ENCODE measurements around the gene PEX11B.

PEX11B gene

GRCh38 chr1:145918144-145918991 lies at the start of gene PEX11B:
TSS of gene PEX11B (minus strand) at chr1:145918717. CDS start at chr1:145918688, 29 bp downstream.
- H3K9me3 ChIP-seq (ENCODE audit: control insufficient read depth, low read length), result no peaks in the 10 kb centered on the region
- peak within 1 kb of the TSS; percentile 98 for H3K9ac ChIP-seq (ENCODE audit: low read length)
- peaks cover 32% of the 10 kb centered on the region for H3K4me1 ChIP-seq (ENCODE audit: control insufficient read depth, insufficient read depth, low read length)
- peak; percentile 94 for DNase-seq (ENCODE audit: low read depth)
- H3K4me3 ChIP-seq (ENCODE audit: low read length), result peak within 1 kb of the TSS; percentile 99
- H3K27me3 ChIP-seq (replicated peaks; ENCODE audit: control insufficient read depth, insufficient read depth, low read length), result no peaks in the 10 kb centered on the region
- peaks cover 19% of the 10 kb centered on the region for H3K36me3 ChIP-seq (ENCODE audit: control insufficient read depth, insufficient read depth, low read length, severe bottlenecking)

GRCh38 chr1:145967288-145967687 lies 48.8 kb upstream of the PEX11B start:
- H3K9ac ChIP-seq (ENCODE audit: low read length), result no peak overlapping the region
- H3K4me3 ChIP-seq (ENCODE audit: low read length), result no peak overlapping the region
- H3K36me3 ChIP-seq (ENCODE audit: control insufficient read depth, insufficient read depth, low read length, severe bottlenecking), result no peaks in the 10 kb centered on the region
- no peaks in the 10 kb centered on the region for H3K9me3 ChIP-seq (ENCODE audit: control insufficient read depth, low read length)
- no peak for DNase-seq (ENCODE audit: low read depth)
- peaks cover 23% of the 10 kb centered on the region for H3K4me1 ChIP-seq (ENCODE audit: control insufficient read depth, insufficient read depth, low read length)
- no peaks in the 10 kb centered on the region for H3K27me3 ChIP-seq (replicated peaks; ENCODE audit: control insufficient read depth, insufficient read depth, low read length)

GRCh38 chr1:145965119-145965744 lies 46.7 kb upstream of the PEX11B start:
- no peak for DNase-seq (ENCODE audit: low read depth)
- H3K4me1 ChIP-seq (ENCODE audit: control insufficient read depth, insufficient read depth, low read length), result peaks cover 38% of the 10 kb centered on the region
- peak overlapping the region; percentile 93 for H3K9ac ChIP-seq (ENCODE audit: low read length)
- H3K9me3 ChIP-seq (ENCODE audit: control insufficient read depth, low read length), result no peaks in the 10 kb centered on the region
- no peaks in the 10 kb centered on the region for H3K36me3 ChIP-seq (ENCODE audit: control insufficient read depth, insufficient read depth, low read length, severe bottlenecking)
- no peaks in the 10 kb centered on the region for H3K27me3 ChIP-seq (replicated peaks; ENCODE audit: control insufficient read depth, insufficient read depth, low read length)
- H3K4me3 ChIP-seq (ENCODE audit: low read length), result peak overlapping the region; percentile 97

GRCh38 chr1:145964328-145965118 lies 46.0 kb upstream of the PEX11B start, which contains the start of the genes ANKRD34A and POLR3GL:
TSS of gene ANKRD34A (minus strand) at chr1:145964575. CDS start at chr1:145961759, 2,816 bp downstream.
TSS of gene POLR3GL (plus strand) at chr1:145964690. CDS start at chr1:145974866, 10,176 bp downstream.
- peak within 1 kb of the TSS; percentile 93 for H3K9ac ChIP-seq (ENCODE audit: low read length)
- peaks cover 38% of the 10 kb centered on the region for H3K4me1 ChIP-seq (ENCODE audit: control insufficient read depth, insufficient read depth, low read length)
- H3K9me3 ChIP-seq (ENCODE audit: control insufficient read depth, low read length), result no peaks in the 10 kb centered on the region
- no peaks in the 10 kb centered on the region for H3K36me3 ChIP-seq (ENCODE audit: control insufficient read depth, insufficient read depth, low read length, severe bottlenecking)
- H3K27me3 ChIP-seq (replicated peaks; ENCODE audit: control insufficient read depth, insufficient read depth, low read length), result no peaks in the 10 kb centered on the region
- peak within 1 kb of the TSS; percentile 97 for H3K4me3 ChIP-seq (ENCODE audit: low read length)
- DNase-seq (ENCODE audit: low read depth), result peak; percentile 98

- H3K36me3 ChIP-seq (ENCODE audit: control insufficient read depth, insufficient read depth, low read length, severe bottlenecking), result no peaks in the 10 kb centered on the region
- peak; percentile 46 for DNase-seq (ENCODE audit: low read depth)
- no peaks in the 10 kb centered on the region for H3K9me3 ChIP-seq (ENCODE audit: control insufficient read depth, low read length)
- peaks cover 40% of the 10 kb centered on the region for H3K4me1 ChIP-seq (ENCODE audit: control insufficient read depth, insufficient read depth, low read length)
- H3K9ac ChIP-seq (ENCODE audit: low read length), result peak overlapping the region; percentile 93
- no peaks in the 10 kb centered on the region for H3K27me3 ChIP-seq (replicated peaks; ENCODE audit: control insufficient read depth, insufficient read depth, low read length)
- peak overlapping the region; percentile 97 for H3K4me3 ChIP-seq (ENCODE audit: low read length)
Observed at GRCh38 chr1:145963265-145964019, 44.9 kb upstream of the PEX11B start.

GRCh38 chr1:145962157-145963102 lies 43.9 kb upstream of the PEX11B start:
- H3K4me3 ChIP-seq (ENCODE audit: low read length), result peak overlapping the region; percentile 86
- H3K36me3 ChIP-seq (ENCODE audit: control insufficient read depth, insufficient read depth, low read length, severe bottlenecking), result no peaks in the 10 kb centered on the region
- peaks cover 45% of the 10 kb centered on the region for H3K4me1 ChIP-seq (ENCODE audit: control insufficient read depth, insufficient read depth, low read length)
- H3K9me3 ChIP-seq (ENCODE audit: control insufficient read depth, low read length), result no peaks in the 10 kb centered on the region
- peak overlapping the region; percentile 93 for H3K9ac ChIP-seq (ENCODE audit: low read length)
- no peaks in the 10 kb centered on the region for H3K27me3 ChIP-seq (replicated peaks; ENCODE audit: control insufficient read depth, insufficient read depth, low read length)
- DNase-seq (ENCODE audit: low read depth), result peak; percentile 67

- Histone ChIP-seq H3K9ac (ENCODE audit: low read length) (peak overlapping the region; percentile 87), H3K4me1 (ENCODE audit: control insufficient read depth, insufficient read depth, low read length) (peaks cover 51% of the 10 kb centered on the region), H3K9me3 (ENCODE audit: control insufficient read depth, low read length) (no peaks in the 10 kb centered on the region), H3K4me3 (ENCODE audit: low read length) (peak overlapping the region; percentile 86), H3K36me3 (ENCODE audit: control insufficient read depth, insufficient read depth, low read length, severe bottlenecking) (no peaks in the 10 kb centered on the region), H3K27me3 (replicated peaks; ENCODE audit: control insufficient read depth, insufficient read depth, low read length) (no peaks in the 10 kb centered on the region)
- peak; percentile 58 for DNase-seq (ENCODE audit: low read depth)
Observed at GRCh38 chr1:145961425-145962156, 43.1 kb upstream of the PEX11B start.

GRCh38 chr1:145961109-145961424 lies 42.5 kb upstream of the PEX11B start:
- Histone ChIP-seq H3K9me3 (ENCODE audit: control insufficient read depth, low read length) (no peaks in the 10 kb centered on the region), H3K4me1 (ENCODE audit: control insufficient read depth, insufficient read depth, low read length) (peaks cover 56% of the 10 kb centered on the region), H3K36me3 (ENCODE audit: control insufficient read depth, insufficient read depth, low read length, severe bottlenecking) (no peaks in the 10 kb centered on the region), H3K27me3 (replicated peaks; ENCODE audit: control insufficient read depth, insufficient read depth, low read length) (no peaks in the 10 kb centered on the region), H3K9ac (ENCODE audit: low read length) (peak overlapping the region; percentile 87), H3K4me3 (ENCODE audit: low read length) (peak overlapping the region; percentile 86)
- no peak for DNase-seq (ENCODE audit: low read depth)

GRCh38 chr1:145960468-145961108 lies 42.1 kb upstream of the PEX11B start:
- Histone ChIP-seq H3K4me1 (ENCODE audit: control insufficient read depth, insufficient read depth, low read length) (peaks cover 61% of the 10 kb centered on the region), H3K9me3 (ENCODE audit: control insufficient read depth, low read length) (no peaks in the 10 kb centered on the region), H3K27me3 (replicated peaks; ENCODE audit: control insufficient read depth, insufficient read depth, low read length) (no peaks in the 10 kb centered on the region), H3K36me3 (ENCODE audit: control insufficient read depth, insufficient read depth, low read length, severe bottlenecking) (no peaks in the 10 kb centered on the region), H3K4me3 (ENCODE audit: low read length) (peak overlapping the region; percentile 86), H3K9ac (ENCODE audit: low read length) (peak overlapping the region; percentile 87)
- peak; percentile 85 for DNase-seq (ENCODE audit: low read depth)
